ENCODE data around the gene LAMTOR5. TPM values are rescaled to one million over a fixed set of nuclear protein-coding genes. Genes with fewer than 3 reads are reported as not detected.

LAMTOR5 gene
- total RNA-seq, result 10 to 100 TPM; 64.5 to 69.6 TPM
- 100 to 1,000 TPM; 264 to 325 TPM for polyA plus RNA-seq

- H3K27me3 ChIP-seq (ENCODE audit: insufficient read depth, low read length), result no peaks in the 10 kb centered on the region
- no peaks in the 10 kb centered on the region for H3K9me3 ChIP-seq (ENCODE audit: control insufficient read depth in 1 of 2, low read length in 2 of 2)
- peak within 1 kb of the TSS; percentile 95 to 100 (median 99) for H3K27ac Mint-ChIP-seq
- peak; percentile 89 to 91 (median 90) for DNase-seq
- ChIA-PET CTCF (ENCODE audit: partially characterized antibody) (interaction anchor here (1.4 to 9.3 kb wide), 9 partner anchors 53 to 212 kb away, joined by 3 to 73 read pairs (median 12); partner anchors contain the start of genes KCNC4 and RBM15), POLR2A (ENCODE audit: partially characterized antibody) (interaction anchor here (0.6 to 4.9 kb wide), 7 partner anchors 9 to 424 kb away, joined by 3 to 60 read pairs (median 4); partner anchors contain the start of genes KCNC4 and RBM15)
- peaks cover 17 to 34% (median 24%) of the 10 kb centered on the region in 4 donors for H3K4me1 Mint-ChIP-seq
- H3K36me3 ChIP-seq (ENCODE audit: insufficient read depth, low read length), result peaks cover 26% of the 10 kb centered on the region
- intact Hi-C loops (cut with micrococcal nuclease), result loop anchor here (1.0 to 2.0 kb wide), 3 partner anchors 69 to 373 kb away; partner anchors contain the start of gene STRIP1
- H3K4me3 ChIP-seq (ENCODE audit: low read length in 2 of 2), result peak within 1 kb of the TSS; percentile 83 to 98
- no peaks in the 10 kb centered on the region for H3K27me3 Mint-ChIP-seq
- peaks cover 8 to 31% of the 10 kb centered on the region in 2 donors for H3K36me3 Mint-ChIP-seq
- peak within 1 kb of the TSS; percentile 87 for H3K27ac ChIP-seq (ENCODE audit: low read depth, low read length)
- H3K4me1 ChIP-seq (ENCODE audit: insufficient read depth, low read length), result peaks cover 28% of the 10 kb centered on the region
- peak within 1 kb of the TSS; percentile 96 to 100 (median 99) for H3K4me3 Mint-ChIP-seq
- peaks cover 0 to 2% (median 0%) of the 10 kb centered on the region in 8 donors for H3K9me3 Mint-ChIP-seq
These were observed at the start of gene LAMTOR5 for GRCh38 chr1:110407260-110408210. TSS of gene LAMTOR5 (minus strand) at chr1:110407694. CDS start at chr1:110407620, 74 bp downstream.

- H3K9me3 Mint-ChIP-seq, result no peaks in the 10 kb centered on the region
- DNase-seq, result no peak
- Histone ChIP-seq H3K9me3 (ENCODE audit: control insufficient read depth in 1 of 2, low read length in 2 of 2) (no peaks in the 10 kb centered on the region), H3K27me3 (ENCODE audit: insufficient read depth, low read length) (no peaks in the 10 kb centered on the region), H3K4me1 (ENCODE audit: insufficient read depth, low read length) (no peaks in the 10 kb centered on the region), H3K27ac (ENCODE audit: low read depth, low read length) (no peak overlapping the region), H3K36me3 (ENCODE audit: insufficient read depth, low read length) (no peaks in the 10 kb centered on the region), H3K4me3 (ENCODE audit: low read length in 2 of 2) (no peak overlapping the region)
- H3K4me3 Mint-ChIP-seq, result no peak overlapping the region
- ChIA-PET POLR2A (ENCODE audit: partially characterized antibody) (no interaction called here), CTCF (ENCODE audit: partially characterized antibody) (interaction anchor here (0.8 to 9.7 kb wide), 3 partner anchors 86 to 255 kb away, joined by 3 to 234 read pairs (median 136); partner anchors contain the start of gene KCNC4)
- peaks cover 3 to 6% of the 10 kb centered on the region in 2 donors for H3K27me3 Mint-ChIP-seq
- H3K36me3 Mint-ChIP-seq, result no peaks in the 10 kb centered on the region
- intact Hi-C loops (cut with micrococcal nuclease), result no loop called here
- no peaks in the 10 kb centered on the region for H3K4me1 Mint-ChIP-seq
- no peak overlapping the region for H3K27ac Mint-ChIP-seq
These were observed 49.7 kb upstream of the LAMTOR5 start for GRCh38 chr1:110457206-110457605.

- no peak for DNase-seq
- Mint-ChIP-seq H3K9me3 (no peaks in the 10 kb centered on the region), H3K27ac (no peak overlapping the region), H3K4me3 (no peak overlapping the region), H3K36me3 (no peaks in the 10 kb centered on the region), H3K27me3 (peaks cover 6 to 10% of the 10 kb centered on the region in 2 donors), H3K4me1 (no peaks in the 10 kb centered on the region)
- Histone ChIP-seq H3K27ac (ENCODE audit: low read depth, low read length) (no peak overlapping the region), H3K4me3 (ENCODE audit: low read length in 2 of 2) (no peak overlapping the region), H3K4me1 (ENCODE audit: insufficient read depth, low read length) (no peaks in the 10 kb centered on the region), H3K9me3 (ENCODE audit: control insufficient read depth in 1 of 2, low read length in 2 of 2) (no peaks in the 10 kb centered on the region), H3K27me3 (ENCODE audit: insufficient read depth, low read length) (no peaks in the 10 kb centered on the region), H3K36me3 (ENCODE audit: insufficient read depth, low read length) (no peaks in the 10 kb centered on the region)
- POLR2A ChIA-PET (ENCODE audit: partially characterized antibody), result no interaction called here
- CTCF ChIA-PET (ENCODE audit: partially characterized antibody), result interaction anchor here (0.6 to 2.0 kb wide), 7 partner anchors 10 to 259 kb away, joined by 3 to 10 read pairs (median 4); no protein-coding TSS in a partner anchor
- intact Hi-C loops (cut with micrococcal nuclease), result no loop called here
These were observed 47.7 kb upstream of the LAMTOR5 start for GRCh38 chr1:110455151-110455550.

GRCh38 chr1:110454328-110454727, 46.8 kb upstream of the LAMTOR5 start:
- no peak for DNase-seq
- CTCF ChIA-PET (ENCODE audit: partially characterized antibody), result interaction anchor here (0.8 to 2.0 kb wide), 4 partner anchors 41 to 258 kb away, joined by 4 to 10 read pairs (median 6); no protein-coding TSS in a partner anchor
- H3K27ac Mint-ChIP-seq, result no peak overlapping the region

GRCh38 chr1:110453829-110454228, 46.3 kb upstream of the LAMTOR5 start:
- H3K27ac Mint-ChIP-seq, result no peak overlapping the region
- POLR2A ChIA-PET (ENCODE audit: partially characterized antibody), result no interaction called here

More at GRCh38 chr1:110454328-110454727, 46.8 kb upstream of the LAMTOR5 start:
- Histone ChIP-seq H3K27me3 (ENCODE audit: insufficient read depth, low read length) (no peaks in the 10 kb centered on the region), H3K4me3 (ENCODE audit: low read length in 2 of 2) (no peak overlapping the region), H3K27ac (ENCODE audit: low read depth, low read length) (no peak overlapping the region), H3K36me3 (ENCODE audit: insufficient read depth, low read length) (no peaks in the 10 kb centered on the region), H3K4me1 (ENCODE audit: insufficient read depth, low read length) (no peaks in the 10 kb centered on the region), H3K9me3 (ENCODE audit: control insufficient read depth in 1 of 2, low read length in 2 of 2) (no peaks in the 10 kb centered on the region)
- no peaks in the 10 kb centered on the region for H3K9me3 Mint-ChIP-seq
- no peak overlapping the region for H3K4me3 Mint-ChIP-seq
- intact Hi-C loops (cut with micrococcal nuclease), result no loop called here
- POLR2A ChIA-PET (ENCODE audit: partially characterized antibody), result no interaction called here
- no peaks in the 10 kb centered on the region for H3K36me3 Mint-ChIP-seq
- H3K27me3 Mint-ChIP-seq, result peaks cover 6 to 10% of the 10 kb centered on the region in 2 donors
- no peaks in the 10 kb centered on the region for H3K4me1 Mint-ChIP-seq

GRCh38 chr1:110452330-110452729, 44.8 kb upstream of the LAMTOR5 start:
- intact Hi-C loops (cut with micrococcal nuclease), result no loop called here
- no peak overlapping the region for H3K27ac Mint-ChIP-seq
- H3K36me3 Mint-ChIP-seq, result no peaks in the 10 kb centered on the region
- no peaks in the 10 kb centered on the region for H3K27me3 ChIP-seq (ENCODE audit: insufficient read depth, low read length)
- H3K27me3 Mint-ChIP-seq, result peaks cover 9 to 17% of the 10 kb centered on the region in 2 donors
- H3K36me3 ChIP-seq (ENCODE audit: insufficient read depth, low read length), result no peaks in the 10 kb centered on the region
- H3K4me1 ChIP-seq (ENCODE audit: insufficient read depth, low read length), result no peaks in the 10 kb centered on the region
- no peak overlapping the region for H3K27ac ChIP-seq (ENCODE audit: low read depth, low read length)
- no peak for DNase-seq
- no peaks in the 10 kb centered on the region for H3K9me3 Mint-ChIP-seq
- no peak overlapping the region for H3K4me3 ChIP-seq (ENCODE audit: low read length in 2 of 2)
- no peaks in the 10 kb centered on the region for H3K9me3 ChIP-seq (ENCODE audit: control insufficient read depth in 1 of 2, low read length in 2 of 2)
- no peaks in the 10 kb centered on the region for H3K4me1 Mint-ChIP-seq
- CTCF ChIA-PET (ENCODE audit: partially characterized antibody), result interaction anchor here (1.3 kb wide), 2 partner anchors 8 to 140 kb away, joined by 3 to 5 read pairs; no protein-coding TSS in a partner anchor
- POLR2A ChIA-PET (ENCODE audit: partially characterized antibody), result no interaction called here
- peak overlapping the region in 1 of 8 donors; percentile 53 for H3K4me3 Mint-ChIP-seq

More at GRCh38 chr1:110453829-110454228, 46.3 kb upstream of the LAMTOR5 start:
- DNase-seq, result no peak
- H3K4me3 Mint-ChIP-seq, result no peak overlapping the region
- H3K4me1 Mint-ChIP-seq, result no peaks in the 10 kb centered on the region
- CTCF ChIA-PET (ENCODE audit: partially characterized antibody), result interaction anchor here (1.2 to 1.7 kb wide), 2 partner anchors 42 to 246 kb away, joined by 3 to 5 read pairs; no protein-coding TSS in a partner anchor
- Histone ChIP-seq H3K4me3 (ENCODE audit: low read length in 2 of 2) (no peak overlapping the region), H3K9me3 (ENCODE audit: control insufficient read depth in 1 of 2, low read length in 2 of 2) (no peaks in the 10 kb centered on the region), H3K4me1 (ENCODE audit: insufficient read depth, low read length) (no peaks in the 10 kb centered on the region), H3K27ac (ENCODE audit: low read depth, low read length) (no peak overlapping the region), H3K27me3 (ENCODE audit: insufficient read depth, low read length) (no peaks in the 10 kb centered on the region), H3K36me3 (ENCODE audit: insufficient read depth, low read length) (no peaks in the 10 kb centered on the region)
- peaks cover 6 to 10% of the 10 kb centered on the region in 2 donors for H3K27me3 Mint-ChIP-seq
- intact Hi-C loops (cut with micrococcal nuclease), result no loop called here
- H3K9me3 Mint-ChIP-seq, result no peaks in the 10 kb centered on the region
- H3K36me3 Mint-ChIP-seq, result no peaks in the 10 kb centered on the region

- peaks cover 0 to 2% (median 0%) of the 10 kb centered on the region in 4 donors for H3K4me1 Mint-ChIP-seq
- Histone ChIP-seq H3K4me1 (ENCODE audit: insufficient read depth, low read length) (no peaks in the 10 kb centered on the region), H3K27ac (ENCODE audit: low read depth, low read length) (no peak within 1 kb of the TSS), H3K27me3 (ENCODE audit: insufficient read depth, low read length) (no peaks in the 10 kb centered on the region), H3K4me3 (ENCODE audit: low read length in 2 of 2) (no peak within 1 kb of the TSS), H3K9me3 (ENCODE audit: control insufficient read depth in 1 of 2, low read length in 2 of 2) (no peaks in the 10 kb centered on the region), H3K36me3 (ENCODE audit: insufficient read depth, low read length) (no peaks in the 10 kb centered on the region)
- ChIA-PET POLR2A (ENCODE audit: partially characterized antibody) (no interaction called here), CTCF (ENCODE audit: partially characterized antibody) (interaction anchor here (1.3 kb wide), 2 partner anchors 10 to 138 kb away, joined by 3 to 5 read pairs; no protein-coding TSS in a partner anchor)
- intact Hi-C loops (cut with micrococcal nuclease), result no loop called here
- H3K9me3 Mint-ChIP-seq, result no peaks in the 10 kb centered on the region
- peaks cover 9 to 17% of the 10 kb centered on the region in 2 donors for H3K27me3 Mint-ChIP-seq
- no peaks in the 10 kb centered on the region for H3K36me3 Mint-ChIP-seq
- no peak within 1 kb of the TSS for H3K4me3 Mint-ChIP-seq
- no peak for DNase-seq
- H3K27ac Mint-ChIP-seq, result no peak within 1 kb of the TSS
These were observed 43.4 kb upstream of the LAMTOR5 start, which contains the start of gene PROK1 for GRCh38 chr1:110450929-110451328. TSS of gene PROK1 (plus strand) at chr1:110451149. CDS start at chr1:110451217, 68 bp downstream.

All from CD4-positive, alpha-beta memory T cell (primary cell).